HepG2 (cell line): ENCODE data around the gene GUCA2B. TPM values are rescaled to one million over a fixed set of nuclear protein-coding genes. Genes with fewer than 3 reads are reported as not detected.

Experiments
- ATAC-seq: fragments of 200-7000 bp; cut with Tn5 transposase; 3 replicates; pipeline ENCODE4 v1.9.1; 2020; ENCODE audit warnings: mild to moderate bottlenecking, moderate library complexity
- BruUV-seq: library from RNA; stranded (reverse); fragments of 400-500 nt; replicated peaks from 2 replicates; lab custom pipeline; 2021; lab: Mats Ljungman, UMichigan
- CTCF ChIA-PET: fragments of 300-600 bp; formaldehyde crosslinking; extraction: SDS; loops from one replicate; lab custom pipeline; 2021; ENCODE audit warnings: low total read pairs, inconsistent platforms, low intra/inter-chr PET ratio; lab: Yijun Ruan, JAX
- POLR2A ChIA-PET: fragments of 350-600 bp; sonication (Branson Sonifier 250); formaldehyde crosslinking; loops from one replicate; lab custom pipeline; 2020; ENCODE audit warnings: antibody characterized with exemption, inconsistent platforms; lab: Yijun Ruan, JAX
- DNase-seq: peaks from one replicate; pipeline ENCODE4 v3.0.0-alpha.2; 2015; ENCODE audit warnings: low spot score
- FAIRE-seq: peaks from 3 replicates; lab custom pipeline; 2011; peaks lifted over from hg19 to GRCh38; lab: Jason Lieb, UNC
- H2AFZ ChIP-seq: one replicate; pipeline ENCODE4 v1.6.1; 2011; ENCODE audit warnings: low read length, inconsistent platforms
- H3K27ac ChIP-seq: fragments of 300-600 bp; 3 replicates; pipeline ENCODE4 v1.8.0; 2011; ENCODE audit warnings: mixed run types, mild to moderate bottlenecking, mixed read lengths, low read length, inconsistent platforms; ENCODE audit not compliant: insufficient read depth; ENCODE audit errors: extremely low read length
- H3K27me3 ChIP-seq, 2 experiments: fragments of 200-600 bp in 1 of 2; 2 replicates in 1 of 2; 3 replicates in 1 of 2; pipeline versions ENCODE4 v1.6.0 to v1.8.0; 2011; ENCODE audit warnings: low read length in 2 of 2, mild to moderate bottlenecking in 2 of 2, moderate library complexity in 2 of 2, inconsistent platforms in 1 of 2; ENCODE audit not compliant: insufficient read depth in 2 of 2, control insufficient read depth in 1 of 2
- H3K36me3 ChIP-seq, 2 experiments: fragments of 200-600 bp in 1 of 2; replicated peaks in 1 of 2; 2 replicates in 1 of 2; 3 replicates in 1 of 2; pipeline versions ENCODE4 v1.5.1 to v1.8.0; 2011; ENCODE audit warnings: low read length in 2 of 2, inconsistent platforms in 1 of 2; ENCODE audit not compliant: insufficient read depth in 2 of 2, control insufficient read depth in 1 of 2
- H3K4me1 ChIP-seq: 2 replicates; pipeline ENCODE4 v1.5.1; 2012; ENCODE audit warnings: low read length, inconsistent platforms; ENCODE audit not compliant: insufficient read depth
- H3K4me2 ChIP-seq: 2 replicates; pipeline ENCODE4 v1.6.0; 2011; ENCODE audit warnings: low read depth, low read length, inconsistent platforms
- H3K4me3 ChIP-seq, 3 experiments: fragments of 200-600 bp in 1 of 3; sonication (generic), shearing (Covaris generic) in 1 of 3; replicated peaks in 1 of 3; 2 replicates each; pipeline ENCODE4 v1.5.1; 2011 to 2016; ENCODE audit warnings: low read length in 3 of 3, inconsistent platforms in 2 of 3, low read depth in 2 of 3, mild to moderate bottlenecking in 2 of 3, control low read depth in 1 of 3, mixed read lengths in 1 of 3; ENCODE audit not compliant: insufficient read depth in 1 of 3
- H3K79me2 ChIP-seq: one replicate; pipeline ENCODE4 v1.6.1; 2011; ENCODE audit warnings: low read length, inconsistent platforms; ENCODE audit not compliant: insufficient read depth
- H3K9ac ChIP-seq: 2 replicates; pipeline ENCODE4 v1.6.0; 2011; ENCODE audit warnings: mild to moderate bottlenecking, low read depth, low read length, inconsistent platforms; ENCODE audit not compliant: insufficient read depth
- H3K9me3 ChIP-seq: 2 replicates; pipeline ENCODE4 v1.5.1; 2012; ENCODE audit warnings: mild to moderate bottlenecking, low read length
- H4K20me1 ChIP-seq: 2 replicates; pipeline ENCODE4 v1.6.0; 2011; ENCODE audit warnings: inconsistent platforms, mild to moderate bottlenecking, low read length, moderate library complexity; ENCODE audit not compliant: insufficient read depth
- ERF ChIP-seq: IDR thresholded peaks from 2 replicates; pipeline ENCODE4 v1.6.1; 2018; ENCODE audit warnings: missing biosample characterization, missing genetic modification reagents
- ETV5 ChIP-seq: IDR thresholded peaks from 2 replicates; pipeline ENCODE4 v1.6.1; 2018; ENCODE audit warnings: missing biosample characterization, missing genetic modification reagents, inconsistent platforms, borderline replicate concordance
- EZH2 ChIP-seq: conservative IDR thresholded peaks from 2 replicates; pipeline ENCODE4 v1.6.1; 2012; ENCODE audit warnings: mild to moderate bottlenecking, low read depth, low read length, moderate library complexity
- GATAD1 ChIP-seq: IDR thresholded peaks from 2 replicates; pipeline ENCODE4 v1.6.1; 2016; ENCODE audit warnings: missing genetic modification reagents, missing compliant biosample characterization
- GLI4 ChIP-seq: sonication (generic); formaldehyde crosslinking; IDR thresholded peaks from 2 replicates; pipeline ENCODE4 v1.5.1; 2020; ENCODE audit warnings: missing genetic modification reagents, mild to moderate bottlenecking, moderate library complexity, borderline replicate concordance
- MTF2 ChIP-seq: sonication (generic); formaldehyde crosslinking; IDR thresholded peaks from 2 replicates; pipeline ENCODE4 v1.5.0; 2020; ENCODE audit warnings: missing genetic modification reagents, borderline replicate concordance
- REL ChIP-seq: sonication (generic); formaldehyde crosslinking; conservative IDR thresholded peaks from 2 replicates; pipeline ENCODE4 v1.8.0; 2022; ENCODE audit warnings: mild to moderate bottlenecking, missing genetic modification reagents, moderate library complexity
- SP1 ChIP-seq, 2 experiments: fragments of 450-650 bp in 1 of 2; sonication (generic) in 1 of 2; formaldehyde crosslinking in 1 of 2; IDR thresholded peaks; 2 replicates each; pipeline versions ENCODE4 v1.4.0 to v1.6.1; 2016 to 2020; ENCODE audit warnings: missing genetic modification reagents in 1 of 2
- TRAFD1 ChIP-seq: sonication (generic); formaldehyde crosslinking; IDR thresholded peaks from 2 replicates; pipeline ENCODE4 v1.5.1; 2020; ENCODE audit warnings: missing genetic modification reagents, mild to moderate bottlenecking, borderline replicate concordance
- ZNF792 ChIP-seq: IDR thresholded peaks from 2 replicates; pipeline ENCODE4 v1.6.1; 2016
- WGBS: methylation state at CpG from one replicate; pipeline ENCODE4 v1.1.6; 2017; ENCODE audit warnings: low lambda C conversion rate; 5-methylcytosine and 5-hydroxymethylcytosine counted together
- in situ Hi-C: cut with HindIII; loops from 2 replicates; pipeline ENCODE4 v1.10.0; 2017; ENCODE audit warnings: low pct_unique_long_range_greater_than_20kb; ENCODE audit not compliant: extremely low pct_ligation_motif_present
- intact Hi-C: fragments of 100-400 bp; cut with micrococcal nuclease; formaldehyde crosslinking; loops from one replicate; pipeline ENCODE4 v1.10.0; 2022; ENCODE audit not compliant: unreplicated experiment
- polyA plus RNA-seq, 8 experiments: library from polyadenylated mRNA; depleted of rRNA in 3 of 8; stranded (reverse) in 7 of 8; unstranded in 1 of 8; fragments of >200 nt; fragmentation: Illumina TruSeq in 4 of 8; extraction: Trizol in 4 of 8; gene quantifications; 2 replicates each; pipeline versions ENCODE4 v1.2.1 to v1.2.3, GENCODE V29; 2011 to 2016; ENCODE audit warnings: low read depth in 4 of 8, missing spikeins in 1 of 8, mixed read lengths in 1 of 8; ENCODE audit not compliant: insufficient read depth in 1 of 8
- total RNA-seq, 5 experiments: library from RNA; depleted of rRNA; stranded (reverse); fragments of >200 nt; fragmentation: Illumina TruSeq; extraction: Trizol; gene quantifications; 2 replicates each; pipeline ENCODE4 v1.2.3, GENCODE V29; 2016; ENCODE audit warnings: low read depth in 1 of 5
- TF ChIP-seq, protein P1 (sequence below): IDR thresholded peaks from 2 replicates; pipeline ENCODE4 v1.6.1; 2016; ENCODE audit warnings: low read depth, borderline replicate concordance

Gene GUCA2B
- total and polyA plus RNA-seq, 2 of the 13 experiments (the other 11 are each of a cell fraction or from before 2014, with no cell fraction given), result not detected

- WGBS, result 4% methylated on average over 2 of the region's 3 CpGs
- in situ Hi-C loops, result no loop called here
Measured at GRCh38 chr1:42135426-42135825, 17.8 kb upstream of the GUCA2B start.

More at GRCh38 chr1:42135426-42135825, 17.8 kb upstream of the GUCA2B start:
- no TSS peak for BruUV-seq
- H3K36me3 ChIP-seq, result no peaks in the 10 kb centered on the region
- no peaks in the 10 kb centered on the region for H3K79me2 ChIP-seq
- no peak overlapping the region for H3K4me3 ChIP-seq
- H2AFZ ChIP-seq, result no peak overlapping the region
- no peak overlapping the region for H3K4me2 ChIP-seq
- ChIA-PET POLR2A (no interaction called here), CTCF (no interaction called here)
- no peak overlapping the region for H3K9ac ChIP-seq
- no peak for FAIRE-seq
- H3K27ac ChIP-seq, result no peak overlapping the region
- intact Hi-C loops, result no loop called here
- ATAC-seq, result no peak
- no peak for DNase-seq
- H3K4me1 ChIP-seq, result no peaks in the 10 kb centered on the region
- TF ChIP-seq MTF2 (CRISPR knock-in tag), result no peak
- TF ChIP-seq GLI4 (CRISPR knock-in tag), result no peak
- no peak for TF ChIP-seq ZNF792
- TF ChIP-seq GATAD1 (CRISPR knock-in tag), result no peak
- no peak for TF ChIP-seq ETV5
- no peak for TF ChIP-seq SP1 (IDR thresholded peaks at IDR 0.05)
- no peak for TF ChIP-seq SP1 (CRISPR knock-in tag; IDR thresholded peaks at IDR 0.05)
- no peak for TF ChIP-seq EZH2
- no peak for TF ChIP-seq ERF (CRISPR knock-in tag)
- no peak for TF ChIP-seq REL (CRISPR knock-in tag)
- no peak for TF ChIP-seq TRAFD1
- TF ChIP-seq, protein P1, sequence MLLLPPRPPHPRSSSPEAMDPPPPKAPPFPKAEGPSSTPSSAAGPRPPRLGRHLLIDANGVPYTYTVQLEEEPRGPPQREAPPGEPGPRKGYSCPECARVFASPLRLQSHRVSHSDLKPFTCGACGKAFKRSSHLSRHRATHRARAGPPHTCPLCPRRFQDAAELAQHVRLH (CRISPR knock-in tag), result no peak
- H3K27me3 ChIP-seq, result peaks cover 0 to 20% of the 10 kb centered on the region in 2 experiments; a peak in 3 of 5 replicates
- H4K20me1 ChIP-seq, result no peaks in the 10 kb centered on the region
- no peaks in the 10 kb centered on the region for H3K9me3 ChIP-seq
